A549 (cell line): ENCODE measurements around the gene TTC39B. TPM values are rescaled to one million over a fixed set of nuclear protein-coding genes. Genes with fewer than 3 reads are reported as not detected.

Experiments
- ATAC-seq, 2 experiments: fragments of 200-7000 bp in 1 of 2; fragments of >200 bp in 1 of 2; cut with Nextera tagmentation in 1 of 2; cut with Tn5 transposase in 1 of 2; 3 replicates each; pipeline versions ENCODE4 v1.8.0 to v1.9.1; 2018 to 2020; ENCODE audit warnings: mild to moderate bottlenecking in 1 of 2, moderate library complexity in 1 of 2
- CTCF ChIA-PET: fragments of 300-600 bp; sonication (Branson Sonifier 250); formaldehyde crosslinking; extraction: SDS; loops from one replicate; lab custom pipeline; 2021; ENCODE audit warnings: antibody characterized with exemption, inconsistent platforms; lab: Yijun Ruan, JAX
- POLR2A ChIA-PET: fragments of 350-600 bp; formaldehyde crosslinking; extraction: SDS; loops from one replicate; lab custom pipeline; 2021; ENCODE audit warnings: antibody characterized with exemption, inconsistent platforms; lab: Yijun Ruan, JAX
- DNase-seq, 2 experiments: peaks; one replicate each; pipeline versions ENCODE4 v3.0.0 to v3.0.0-alpha.2; 2011 to 2016; ENCODE audit warnings: low read depth in 1 of 2, low spot score in 1 of 2
- FAIRE-seq: peaks from 2 replicates; lab custom pipeline; 2011; peaks lifted over from hg19 to GRCh38; lab: Jason Lieb, UNC
- H3K27ac ChIP-seq, 2 experiments: fragments of >200 bp; sonication (Bioruptor Twin); formaldehyde crosslinking; 3 replicates each; pipeline ENCODE4 v1.5.1; 2016 to 2017
- H3K4me1 ChIP-seq: fragments of >200 bp; sonication (Bioruptor Twin); formaldehyde crosslinking; 3 replicates; pipeline ENCODE4 v1.6.1; 2016
- H3K4me2 ChIP-seq: fragments of >200 bp; sonication (Bioruptor Twin); formaldehyde crosslinking; 3 replicates; pipeline ENCODE4 v1.6.1; 2016
- H3K4me3 ChIP-seq: fragments of >200 bp; sonication (Bioruptor Twin); formaldehyde crosslinking; 3 replicates; pipeline ENCODE4 v1.5.1; 2016
- H3K9me3 ChIP-seq: fragments of >200 bp; sonication (Bioruptor Twin); formaldehyde crosslinking; 3 replicates; pipeline ENCODE4 v1.6.1; 2016
- ATOH8 ChIP-seq: fragments of 250-450 bp; sonication (Bioruptor Pico); IDR thresholded peaks from 2 replicates; pipeline ENCODE4 v1.5.0; 2020; ENCODE audit warnings: low read depth, mild to moderate bottlenecking, moderate library complexity
- BCL3 ChIP-seq: fragments of >200 bp; sonication (Bioruptor Twin); formaldehyde crosslinking; IDR thresholded peaks from 3 replicates; pipeline ENCODE4 v1.6.1; 2016
- BHLHE40 ChIP-seq: IDR thresholded peaks from 2 replicates; pipeline ENCODE4 v1.6.1; 2012; ENCODE audit warnings: low read depth, low read length, inconsistent platforms
- CBX2 ChIP-seq: fragments of 200-600 bp; sonication (generic); IDR thresholded peaks from 2 replicates; pipeline ENCODE4 v1.6.1; 2016; ENCODE audit warnings: low read depth, mild to moderate bottlenecking, borderline replicate concordance
- CTCF ChIP-seq: fragments of >200 bp; sonication (Bioruptor Twin); formaldehyde crosslinking; IDR thresholded peaks from 3 replicates; pipeline ENCODE4 v1.5.1; 2016
- FOSB ChIP-seq: fragments of 250-450 bp; sonication (Bioruptor Pico); IDR thresholded peaks from 2 replicates; pipeline ENCODE4 v1.5.0; 2020; ENCODE audit warnings: mild to moderate bottlenecking, moderate library complexity
- GATA3 ChIP-seq: IDR thresholded peaks from 2 replicates; pipeline ENCODE4 v1.6.1; 2012; ENCODE audit warnings: borderline replicate concordance
- HDAC2 ChIP-seq: fragments of 200-600 bp; sonication (generic); IDR thresholded peaks from 2 replicates; pipeline ENCODE4 v1.6.1; 2016
- HMGXB4 ChIP-seq: fragments of 250-450 bp; sonication (Bioruptor Pico); IDR thresholded peaks from 2 replicates; pipeline ENCODE4 v1.5.0; 2021; ENCODE audit warnings: mild to moderate bottlenecking, moderate library complexity, borderline replicate concordance
- HOXB13 ChIP-seq: fragments of 250-450 bp; sonication (Bioruptor Pico); IDR thresholded peaks from 2 replicates; pipeline ENCODE4 v1.5.0; 2020; ENCODE audit warnings: low read depth, mild to moderate bottlenecking, moderate library complexity
- HOXB5 ChIP-seq: fragments of 250-450 bp; sonication (Bioruptor Pico); IDR thresholded peaks from 2 replicates; pipeline ENCODE4 v1.5.0; 2020; ENCODE audit warnings: mild to moderate bottlenecking, moderate library complexity
- JUN ChIP-seq, 2 experiments: fragments of >200 bp; sonication (Bioruptor Twin); formaldehyde crosslinking; IDR thresholded peaks; 2 replicates in 1 of 2; 3 replicates in 1 of 2; pipeline ENCODE4 v1.6.1; 2016 to 2017
- JUNB ChIP-seq: fragments of >200 bp; sonication (Bioruptor Twin); formaldehyde crosslinking; IDR thresholded peaks from 2 replicates; pipeline ENCODE4 v1.6.1; 2016
- KDM5A ChIP-seq: fragments of 200-600 bp; sonication (generic); IDR thresholded peaks from 2 replicates; pipeline ENCODE4 v1.6.1; 2016; ENCODE audit warnings: antibody characterized with exemption, mild to moderate bottlenecking
- MAZ ChIP-seq: fragments of 150-350 bp; IDR thresholded peaks from 2 replicates; pipeline ENCODE4 v1.6.1; 2014; ENCODE audit warnings: antibody characterized with exemption, low read depth, low read length, borderline replicate concordance
- NFE2L2 ChIP-seq: fragments of 150-350 bp; conservative IDR thresholded peaks from 2 replicates; pipeline ENCODE4 v1.6.1; 2014; ENCODE audit warnings: low read length
- NPAS2 ChIP-seq: fragments of 250-450 bp; sonication (Bioruptor Pico); IDR thresholded peaks from 2 replicates; pipeline ENCODE4 v1.8.0; 2022; ENCODE audit warnings: mild to moderate bottlenecking, moderate library complexity, borderline replicate concordance
- NR3C1 ChIP-seq: fragments of >200 bp; sonication (Bioruptor Twin); formaldehyde crosslinking; IDR thresholded peaks from 3 replicates; pipeline ENCODE4 v1.6.1; 2017
- PHF8 ChIP-seq: fragments of 200-600 bp; sonication (generic); IDR thresholded peaks from 2 replicates; pipeline ENCODE4 v1.6.1; 2016; ENCODE audit warnings: low read depth, mild to moderate bottlenecking, antibody characterized with exemption, moderate library complexity, borderline replicate concordance
- POLR2AphosphoS2 ChIP-seq: conservative IDR thresholded peaks from 2 replicates; pipeline ENCODE4 v1.6.1; 2012; ENCODE audit warnings: low read length, improper control_type of control experiment, inconsistent platforms
- REST ChIP-seq: fragments of 200-600 bp; sonication (generic); IDR thresholded peaks from 2 replicates; pipeline ENCODE4 v1.6.1; 2016; ENCODE audit warnings: antibody characterized with exemption, mild to moderate bottlenecking, moderate library complexity
- SMC3 ChIP-seq: fragments of >200 bp; sonication (Bioruptor Twin); formaldehyde crosslinking; IDR thresholded peaks from 3 replicates; pipeline ENCODE4 v1.6.1; 2018; ENCODE audit warnings: inconsistent platforms
- TP53 ChIP-seq: fragments of 250-450 bp; sonication (Bioruptor Pico); IDR thresholded peaks from 2 replicates; pipeline ENCODE4 v1.5.0; 2021; ENCODE audit warnings: mild to moderate bottlenecking, moderate library complexity
- USF2 ChIP-seq: fragments of 450-650 bp; IDR thresholded peaks from 2 replicates; pipeline ENCODE4 v1.6.1; 2014; ENCODE audit warnings: antibody characterized with exemption
- ZSCAN20 ChIP-seq: fragments of 250-450 bp; sonication (Bioruptor Pico); IDR thresholded peaks from 2 replicates; pipeline ENCODE4 v1.8.0; 2022; ENCODE audit warnings: mild to moderate bottlenecking, moderate library complexity
- WGBS: methylation state at CpG from one replicate; pipeline ENCODE4 v1.1.6; 2017; ENCODE audit errors: missing lambda C conversion rate; 5-methylcytosine and 5-hydroxymethylcytosine counted together
- polyA plus RNA-seq, 4 experiments: library from polyadenylated mRNA; depleted of rRNA in 3 of 4; stranded (reverse); fragments of >200 nt; fragmentation: RNase III in 1 of 4; extraction: RNeasy Plus Mini Kit Qiagen cat#74134 plus additional on column Dnase treatment in 1 of 4; gene quantifications; 2 replicates in 3 of 4; 3 replicates in 1 of 4; pipeline ENCODE4 v1.2.3, GENCODE V29; 2011 to 2017

The TTC39B gene
- polyA plus RNA-seq, 2 of the 4 experiments (the other 2 are of a cell fraction): 0.94 to 4.4 TPM

GRCh38 chr9:15127831-15128230 is 179.2 kb downstream of the TTC39B start:
- Histone ChIP-seq H3K4me3 (no peak overlapping the region), H3K27ac (no peak overlapping the region), H3K4me2 (no peak overlapping the region), H3K4me1 (no peaks in the 10 kb centered on the region), H3K9me3 (no peaks in the 10 kb centered on the region)
- FAIRE-seq (no peak), DNase-seq (no peak), ATAC-seq (no peak)
- POLR2A ChIA-PET: no interaction called here
- CTCF ChIA-PET: interaction anchor here (0.6 kb wide), 1 partner anchor 1269 kb away, joined by 3 read pairs; no protein-coding TSS in a partner anchor
- no peak for TF ChIP-seq HDAC2
- no peak for TF ChIP-seq CBX2
- TF ChIP-seq TP53 (CRISPR knock-in tag): no peak
- TF ChIP-seq NPAS2 (CRISPR knock-in tag): no peak
- TF ChIP-seq GATA3: no peak
- no peak for TF ChIP-seq NFE2L2
- no peak for TF ChIP-seq JUN (IDR thresholded peaks at IDR 0.05)
- no peak for TF ChIP-seq FOSB (CRISPR knock-in tag)
- no peak for TF ChIP-seq HMGXB4 (CRISPR knock-in tag)
- no peak for TF ChIP-seq BHLHE40
- TF ChIP-seq JUNB: no peak
- no peak for TF ChIP-seq SMC3
- TF ChIP-seq USF2: no peak
- no peak for TF ChIP-seq POLR2AphosphoS2
- no peak for TF ChIP-seq KDM5A
- TF ChIP-seq MAZ: no peak
- TF ChIP-seq HOXB13: no peak
- no peak for TF ChIP-seq PHF8
- no peak for TF ChIP-seq ATOH8 (CRISPR knock-in tag)
- no peak for TF ChIP-seq BCL3
- WGBS: 45% methylated on average over 5 of the region's 5 CpGs

GRCh38 chr9:15121630-15122029 is 185.4 kb downstream of the TTC39B start:
- no peak overlapping the region for H3K4me3 ChIP-seq
- H3K9me3 ChIP-seq: no peaks in the 10 kb centered on the region
- CTCF ChIA-PET: interaction anchor here (1.3 to 2.6 kb wide), 2 partner anchors 13 to 17 kb away, joined by 3 to 8 read pairs; no protein-coding TSS in a partner anchor
- no peak for FAIRE-seq
- H3K27ac ChIP-seq: no peak overlapping the region
- ATAC-seq: no peak
- TF ChIP-seq REST: no peak
- TF ChIP-seq HOXB5: no peak
- no peak for TF ChIP-seq JUNB
- TF ChIP-seq ZSCAN20 (CRISPR knock-in tag): no peak
- TF ChIP-seq CTCF: no peak
- no peak for TF ChIP-seq NR3C1
- POLR2A ChIA-PET: no interaction called here
- H3K4me2 ChIP-seq: no peak overlapping the region
- H3K4me1 ChIP-seq: no peaks in the 10 kb centered on the region
- WGBS: 19% methylated on average over 2 of the region's 2 CpGs
- no peak for DNase-seq
